B cell (primary cell): Measurements from ENCODE around the gene SGPL1. TPM values are rescaled to one million over a fixed set of nuclear protein-coding genes. Genes with fewer than 3 reads are reported as not detected.

Experiments used
- ATAC-seq: fragments of 200-7000 bp; cut with Tn5 transposase; one replicate; pipeline ENCODE4 v1.10.0; 2021; ENCODE audit warnings: low read depth, mild to moderate bottlenecking, moderate number of reproducible peaks, moderate library complexity
- CTCF ChIA-PET: fragments of 350-600 bp; sonication (Branson Sonifier 250); formaldehyde crosslinking; loops from one replicate; lab custom pipeline; 2021; ENCODE audit warnings: antibody characterized with exemption, inconsistent platforms; lab: Charles Lee
- POLR2A ChIA-PET: fragments of 350-600 bp; sonication (Branson Sonifier 250); formaldehyde crosslinking; loops from one replicate; lab custom pipeline; 2021; ENCODE audit warnings: antibody characterized with exemption; lab: Charles Lee
- DNase-seq: peaks from one replicate; pipeline ENCODE4 v3.0.0; 2013
- H2AFZ ChIP-seq: 2 replicates; pipeline ENCODE4 v1.6.1; 2012; ENCODE audit warnings: mild to moderate bottlenecking, low read depth, low read length; ENCODE audit not compliant: insufficient read depth, poor library complexity, severe bottlenecking
- H3K27ac ChIP-seq, 2 donors: 1 replicate in 1 of 2; 2 replicates in 1 of 2; pipeline ENCODE4 v1.5.1; 2012 to 2013; ENCODE audit warnings: low read length in 2 of 2, mild to moderate bottlenecking in 2 of 2, moderate library complexity in 1 of 2
- H3K27me3 ChIP-seq, 4 experiments: fragments of 200-600 bp in 1 of 4; sonication (generic) in 1 of 4; replicated peaks in 1 of 4; 1 replicate in 2 of 4; 2 replicates in 2 of 4; pipeline versions ENCODE4 v1.6.1 to v1.7.0; 2013 to 2016; ENCODE audit warnings: low read length in 3 of 4, mild to moderate bottlenecking in 2 of 4, mixed read lengths in 1 of 4, moderate library complexity in 1 of 4; ENCODE audit not compliant: insufficient read depth in 4 of 4, control insufficient read depth in 3 of 4; ENCODE audit errors: control extremely low read depth in 1 of 4
- H3K36me3 ChIP-seq, 2 experiments: replicated peaks in 1 of 2; 1 replicate in 1 of 2; 2 replicates in 1 of 2; pipeline versions ENCODE4 v1.6.1 to v1.7.1; 2013; ENCODE audit warnings: low read length in 1 of 2; ENCODE audit not compliant: insufficient read depth in 2 of 2, control insufficient read depth in 1 of 2; ENCODE audit errors: control extremely low read depth in 1 of 2, extremely low read depth in 1 of 2
- H3K4me1 ChIP-seq, 2 donors: fragments of 200-600 bp in 1 of 2; sonication (generic) in 1 of 2; 1 replicate in 1 of 2; 2 replicates in 1 of 2; pipeline versions ENCODE4 v1.5.1 to v1.6.1; 2013 to 2017; ENCODE audit warnings: low read length in 2 of 2; ENCODE audit not compliant: control insufficient read depth in 2 of 2, insufficient read depth in 2 of 2
- H3K4me2 ChIP-seq: replicated peaks from 2 replicates; pipeline ENCODE3; 2012; ENCODE audit warnings: mild to moderate bottlenecking, low read depth, low read length; ENCODE audit not compliant: poor library complexity, severe bottlenecking
- H3K4me3 ChIP-seq, 5 experiments: fragments of 200-600 bp in 1 of 5; sonication (generic) in 1 of 5; 1 replicate in 3 of 5; 2 replicates in 2 of 5; pipeline versions ENCODE4 v1.5.1 to v1.7.0; 2011 to 2016; ENCODE audit warnings: low read length in 4 of 5, mild to moderate bottlenecking in 4 of 5, low read depth in 2 of 5, control low read depth in 1 of 5, moderate library complexity in 1 of 5; ENCODE audit not compliant: insufficient read depth in 1 of 5; ENCODE audit errors: control extremely low read depth in 1 of 5, extremely low read depth in 1 of 5
- H3K79me2 ChIP-seq: fragments of 200-600 bp; sonication (generic); one replicate; pipeline ENCODE4 v1.6.0; 2016; ENCODE audit warnings: low read length; ENCODE audit not compliant: control insufficient read depth, insufficient read depth
- H3K9ac ChIP-seq: fragments of 200-600 bp; sonication (generic); 2 replicates; pipeline ENCODE4 v1.6.1; 2017; ENCODE audit warnings: mild to moderate bottlenecking, low read length, moderate library complexity
- H3K9me3 ChIP-seq, 3 donors: one replicate each; pipeline versions ENCODE4 v1.6.1 to v1.7.1; 2013; ENCODE audit warnings: low read length in 2 of 3; ENCODE audit not compliant: control insufficient read depth in 2 of 3, insufficient read depth in 1 of 3; ENCODE audit errors: control extremely low read depth in 1 of 3
- H4K20me1 ChIP-seq: 2 replicates; pipeline ENCODE4 v1.6.0; 2012; ENCODE audit warnings: mild to moderate bottlenecking, low read length; ENCODE audit not compliant: insufficient read depth, control insufficient read depth, poor library complexity, severe bottlenecking
- H3K27ac Mint-ChIP-seq: one replicate; pipeline ENCODE4 v1.8.0; 2021; ENCODE audit warnings: mixed read lengths
- H3K27me3 Mint-ChIP-seq: one replicate; pipeline ENCODE4 v1.8.0; 2021; ENCODE audit warnings: mixed read lengths
- H3K4me1 Mint-ChIP-seq: one replicate; pipeline ENCODE4 v1.8.0; 2021; ENCODE audit warnings: mixed read lengths
- H3K4me3 Mint-ChIP-seq: one replicate; pipeline ENCODE4 v1.8.0; 2021; ENCODE audit warnings: mixed read lengths
- H3K9me3 Mint-ChIP-seq: one replicate; pipeline ENCODE4 v1.8.0; 2022; ENCODE audit warnings: mixed read lengths; ENCODE audit not compliant: insufficient read depth
- EZH2 ChIP-seq: IDR thresholded peaks from 2 replicates; pipeline ENCODE4 v1.6.1; 2012; ENCODE audit warnings: borderline replicate concordance, low read depth, mild to moderate bottlenecking, moderate library complexity, low read length; ENCODE audit not compliant: insufficient read depth, poor library complexity, severe bottlenecking
- WGBS: methylation state at CpG from one replicate; pipeline ENCODE4 v1.1.5; 2013; ENCODE audit warnings: missing lambda C conversion rate; ENCODE audit not compliant: insufficient coverage; 5-methylcytosine and 5-hydroxymethylcytosine counted together
- intact Hi-C: fragments of 100-400 bp; cut with micrococcal nuclease; formaldehyde crosslinking; loops from one replicate; pipeline ENCODE4 v1.10.0; 2022
- polyA plus RNA-seq: library from polyadenylated mRNA; depleted of rRNA; stranded (reverse); fragments of >200 nt; gene quantifications from 2 replicates; pipeline ENCODE4 v1.2.3, GENCODE V29; 2012
- total RNA-seq, 2 donors: library from RNA; stranded (reverse); fragments of 120-200 nt in 1 of 2; gene quantifications; 1 replicate in 1 of 2; 2 replicates in 1 of 2; pipeline versions ENCODE4 v1.2.3 to v1.2.4, GENCODE V29; 2013 to 2022
- TF ChIP-seq, protein P1 (sequence below): fragments of 200-600 bp; IDR thresholded peaks from one replicate; pipeline ENCODE4 v1.8.0; 2022; ENCODE audit warnings: antibody characterized with exemption, mild to moderate bottlenecking

SGPL1 gene
- total and polyA plus RNA-seq, 2 donors (not counting 1 experiment from before 2014, with no cell fraction given): 9.1 to 46.2 TPM

DNA sequence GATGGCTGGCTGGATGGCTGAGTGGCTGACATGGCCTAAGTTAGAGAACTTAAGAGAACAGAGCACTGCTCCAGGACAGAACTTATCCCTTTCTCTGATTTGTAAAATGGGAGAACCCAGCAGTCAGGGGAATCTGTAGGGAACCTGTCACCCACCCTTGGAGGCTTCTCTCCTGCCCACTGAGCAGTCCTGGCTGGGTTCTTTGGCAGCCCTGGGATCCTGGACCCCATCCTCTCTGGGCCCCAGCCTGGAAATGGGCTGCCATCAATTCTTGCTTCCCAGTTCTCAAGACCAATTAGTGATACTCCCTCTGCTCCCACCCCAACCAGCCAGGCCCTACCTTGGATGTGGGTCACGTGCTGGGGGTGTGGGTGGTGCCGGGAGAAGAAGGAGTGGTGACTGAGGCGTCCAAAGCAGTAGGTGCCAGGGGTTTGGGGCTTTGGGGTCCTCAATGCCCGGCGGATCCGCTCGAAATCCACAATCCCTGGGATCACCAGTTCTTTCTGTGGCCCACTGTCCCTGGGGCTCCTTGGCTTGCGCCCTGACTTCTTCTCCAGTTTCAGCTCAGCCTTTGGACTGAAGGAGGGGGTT is 34.2 kb upstream of the SGPL1 start:
- WGBS: 97% methylated on average over 6 of the region's 8 CpGs
- Histone ChIP-seq H4K20me1 (no peaks in the 10 kb centered on the region), H3K27ac (no peak overlapping the region), H3K4me1 (no peaks in the 10 kb centered on the region), H3K4me3 (no peak overlapping the region), H3K9ac (no peak overlapping the region), H3K4me2 (no peak overlapping the region), H3K27me3 (peaks cover 0 to 4% (median 0%) of the 10 kb centered on the region in 4 experiments), H3K9me3 (no peaks in the 10 kb centered on the region), H2AFZ (no peak overlapping the region), H3K36me3 (no peaks in the 10 kb centered on the region), H3K79me2 (no peaks in the 10 kb centered on the region)
- Mint-ChIP-seq H3K27ac (no peak overlapping the region), H3K4me3 (no peak overlapping the region), H3K27me3 (no peaks in the 10 kb centered on the region), H3K9me3 (no peaks in the 10 kb centered on the region), H3K4me1 (no peaks in the 10 kb centered on the region)
- ChIA-PET CTCF (no interaction called here), POLR2A (no interaction called here)
- TF ChIP-seq, protein P1, sequence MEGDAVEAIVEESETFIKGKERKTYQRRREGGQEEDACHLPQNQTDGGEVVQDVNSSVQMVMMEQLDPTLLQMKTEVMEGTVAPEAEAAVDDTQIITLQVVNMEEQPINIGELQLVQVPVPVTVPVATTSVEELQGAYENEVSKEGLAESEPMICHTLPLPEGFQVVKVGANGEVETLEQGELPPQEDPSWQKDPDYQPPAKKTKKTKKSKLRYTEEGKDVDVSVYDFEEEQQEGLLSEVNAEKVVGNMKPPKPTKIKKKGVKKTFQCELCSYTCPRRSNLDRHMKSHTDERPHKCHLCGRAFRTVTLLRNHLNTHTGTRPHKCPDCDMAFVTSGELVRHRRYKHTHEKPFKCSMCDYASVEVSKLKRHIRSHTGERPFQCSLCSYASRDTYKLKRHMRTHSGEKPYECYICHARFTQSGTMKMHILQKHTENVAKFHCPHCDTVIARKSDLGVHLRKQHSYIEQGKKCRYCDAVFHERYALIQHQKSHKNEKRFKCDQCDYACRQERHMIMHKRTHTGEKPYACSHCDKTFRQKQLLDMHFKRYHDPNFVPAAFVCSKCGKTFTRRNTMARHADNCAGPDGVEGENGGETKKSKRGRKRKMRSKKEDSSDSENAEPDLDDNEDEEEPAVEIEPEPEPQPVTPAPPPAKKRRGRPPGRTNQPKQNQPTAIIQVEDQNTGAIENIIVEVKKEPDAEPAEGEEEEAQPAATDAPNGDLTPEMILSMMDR: no peak
- no peak for TF ChIP-seq EZH2
- DNase-seq (no peak), ATAC-seq (no peak)
- intact Hi-C loops: no loop called here

DNA sequence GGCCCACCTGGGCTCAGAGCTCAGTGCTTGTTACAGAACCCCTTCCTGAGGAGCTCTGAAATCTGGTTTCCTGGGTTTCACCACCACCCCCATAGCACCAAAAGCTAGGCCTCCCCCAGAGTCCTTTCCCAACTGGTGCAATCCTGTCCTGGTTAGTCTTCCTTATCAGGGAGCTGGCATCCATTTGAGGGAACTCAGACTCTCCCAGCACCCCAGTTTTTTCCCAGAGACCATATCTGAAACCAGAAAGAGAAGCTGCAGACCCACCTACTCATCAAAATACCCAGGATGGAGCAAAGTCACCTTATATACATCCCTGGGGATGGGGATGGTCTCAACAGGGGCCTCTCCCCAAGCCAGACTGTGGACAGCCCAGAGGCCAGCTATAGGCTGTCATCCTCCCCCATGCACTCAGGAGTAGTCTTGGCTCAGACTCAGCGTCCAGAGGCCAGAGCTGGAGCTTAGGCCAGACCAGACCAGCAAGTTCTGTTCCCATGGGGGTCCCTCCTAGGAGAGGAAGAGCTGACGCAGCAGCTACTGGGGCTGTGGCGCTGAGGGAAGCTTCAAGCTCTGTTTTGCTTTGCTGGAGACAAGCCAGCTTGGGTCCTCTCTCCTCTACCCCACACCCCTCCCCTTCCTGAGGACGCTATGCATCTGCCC is 33.5 kb upstream of the SGPL1 start:
- Histone ChIP-seq H3K4me1 (no peaks in the 10 kb centered on the region), H3K9ac (no peak overlapping the region), H3K79me2 (no peaks in the 10 kb centered on the region), H3K4me3 (no peak overlapping the region), H3K27me3 (peaks cover 0 to 4% (median 0%) of the 10 kb centered on the region in 4 experiments), H3K27ac (no peak overlapping the region), H2AFZ (no peak overlapping the region), H3K36me3 (no peaks in the 10 kb centered on the region), H3K4me2 (no peak overlapping the region), H4K20me1 (no peaks in the 10 kb centered on the region), H3K9me3 (no peaks in the 10 kb centered on the region)
- DNase-seq (no peak), ATAC-seq (no peak)
- ChIA-PET CTCF (no interaction called here), POLR2A (no interaction called here)
- intact Hi-C loops: no loop called here
- Mint-ChIP-seq H3K4me1 (no peaks in the 10 kb centered on the region), H3K9me3 (no peaks in the 10 kb centered on the region), H3K27me3 (peaks cover 3% of the 10 kb centered on the region), H3K4me3 (no peak overlapping the region), H3K27ac (no peak overlapping the region)
- TF ChIP-seq, protein P1: no peak
- TF ChIP-seq EZH2: no peak
- WGBS: 27% methylated on average over 4 of the region's 4 CpGs
